Measurements from ENCODE around the gene THRB.

The THRB gene

GRCh38 chr3:24160424-24161095 is 334.1 kb downstream of the THRB start:
- Mint-ChIP-seq H3K36me3 (peaks cover 3 to 6% of the 10 kb centered on the region in 2 donors), H3K4me1 (peaks cover 0 to 2% of the 10 kb centered on the region in 2 donors), H3K9me3 (peaks cover 0 to 1% of the 10 kb centered on the region in 2 donors), H3K4me3 (no peak overlapping the region), H3K27me3 (peaks cover 6 to 7% of the 10 kb centered on the region in 2 donors), H3K27ac (no peak overlapping the region)
- ATAC-seq (replicated peaks) (no peak), DNase-seq (no peak)

GRCh38 chr3:24158761-24159454 is 335.7 kb downstream of the THRB start:
- Mint-ChIP-seq H3K4me3 (no peak overlapping the region), H3K36me3 (peaks cover 3 to 6% of the 10 kb centered on the region in 2 donors), H3K27ac (no peak overlapping the region), H3K9me3 (peaks cover 0 to 1% of the 10 kb centered on the region in 2 donors), H3K4me1 (peaks cover 2 to 11% of the 10 kb centered on the region in 2 donors), H3K27me3 (peaks cover 6 to 7% of the 10 kb centered on the region in 2 donors)
- no peak for ATAC-seq (replicated peaks)
- DNase-seq, result no peak

GRCh38 chr3:24157106-24157505 is 337.5 kb downstream of the THRB start:
- H3K36me3 Mint-ChIP-seq, result peaks cover 3 to 6% of the 10 kb centered on the region in 2 donors
- H3K27me3 Mint-ChIP-seq, result peaks cover 6 to 7% of the 10 kb centered on the region in 2 donors
- no peak overlapping the region for H3K27ac Mint-ChIP-seq
- no peak overlapping the region for H3K4me3 Mint-ChIP-seq
- ATAC-seq (replicated peaks), result no peak
- peaks cover 0 to 1% of the 10 kb centered on the region in 2 donors for H3K9me3 Mint-ChIP-seq
- peaks cover 2 to 11% of the 10 kb centered on the region in 2 donors for H3K4me1 Mint-ChIP-seq
- no peak for DNase-seq

GRCh38 chr3:24156466-24156865 is 338.2 kb downstream of the THRB start:
- Mint-ChIP-seq H3K9me3 (peaks cover 0 to 1% of the 10 kb centered on the region in 2 donors), H3K4me1 (peaks cover 2 to 11% of the 10 kb centered on the region in 2 donors), H3K36me3 (peaks cover 3 to 6% of the 10 kb centered on the region in 2 donors), H3K27ac (no peak overlapping the region), H3K4me3 (no peak overlapping the region), H3K27me3 (peaks cover 6 to 7% of the 10 kb centered on the region in 2 donors)
- DNase-seq, result no peak
- ATAC-seq (replicated peaks), result no peak

GRCh38 chr3:24155276-24155675 is 339.4 kb downstream of the THRB start:
- Mint-ChIP-seq H3K9me3 (peaks cover 0 to 1% of the 10 kb centered on the region in 2 donors), H3K27ac (no peak overlapping the region), H3K36me3 (peaks cover 5 to 8% of the 10 kb centered on the region in 2 donors), H3K27me3 (peaks cover 5 to 6% of the 10 kb centered on the region in 2 donors), H3K4me3 (no peak overlapping the region), H3K4me1 (peaks cover 2 to 11% of the 10 kb centered on the region in 2 donors)
- ATAC-seq (replicated peaks) (no peak), DNase-seq (no peak)

- no peak for ATAC-seq (replicated peaks)
- H3K27ac Mint-ChIP-seq, result no peak overlapping the region
- H3K36me3 Mint-ChIP-seq, result peaks cover 1 to 3% of the 10 kb centered on the region in 2 donors
- H3K27me3 Mint-ChIP-seq, result peaks cover 0 to 1% of the 10 kb centered on the region in 2 donors
- DNase-seq, result no peak
- peaks cover 0 to 1% of the 10 kb centered on the region in 2 donors for H3K9me3 Mint-ChIP-seq
- H3K4me3 Mint-ChIP-seq, result no peak overlapping the region
- H3K4me1 Mint-ChIP-seq, result peaks cover 2 to 11% of the 10 kb centered on the region in 2 donors
Observed at GRCh38 chr3:24154781-24155180, 339.9 kb downstream of the THRB start.

- DNase-seq (no peak), ATAC-seq (replicated peaks) (peak; percentile 67 to 83)
- Mint-ChIP-seq H3K36me3 (peaks cover 1 to 3% of the 10 kb centered on the region in 2 donors), H3K27ac (no peak overlapping the region), H3K4me1 (peaks cover 2 to 11% of the 10 kb centered on the region in 2 donors), H3K4me3 (no peak overlapping the region), H3K9me3 (peaks cover 0 to 1% of the 10 kb centered on the region in 2 donors), H3K27me3 (no peaks in the 10 kb centered on the region)
Observed at GRCh38 chr3:24154013-24154695, 340.5 kb downstream of the THRB start.

- Mint-ChIP-seq H3K4me3 (no peak overlapping the region), H3K36me3 (peaks cover 1 to 3% of the 10 kb centered on the region in 2 donors), H3K27me3 (no peaks in the 10 kb centered on the region), H3K4me1 (peaks cover 0 to 11% of the 10 kb centered on the region in 2 donors), H3K9me3 (no peaks in the 10 kb centered on the region), H3K27ac (no peak overlapping the region)
- DNase-seq (no peak), ATAC-seq (replicated peaks) (no peak)
Observed at GRCh38 chr3:24151594-24151993, 343.1 kb downstream of the THRB start.

- ATAC-seq (replicated peaks) (no peak), DNase-seq (no peak)
- H3K36me3 Mint-ChIP-seq, result peaks cover 4 to 10% of the 10 kb centered on the region in 2 donors
- no peak overlapping the region for H3K4me3 Mint-ChIP-seq
- H3K9me3 Mint-ChIP-seq, result no peaks in the 10 kb centered on the region
- H3K27ac Mint-ChIP-seq, result no peak overlapping the region
- H3K27me3 Mint-ChIP-seq, result no peaks in the 10 kb centered on the region
- peaks cover 0 to 1% of the 10 kb centered on the region in 2 donors for H3K4me1 Mint-ChIP-seq
Observed at GRCh38 chr3:24149032-24149431, 345.6 kb downstream of the THRB start.

GRCh38 chr3:24145981-24146822 is 348.4 kb downstream of the THRB start:
- Mint-ChIP-seq H3K9me3 (no peaks in the 10 kb centered on the region), H3K36me3 (peaks cover 9 to 19% of the 10 kb centered on the region in 2 donors), H3K4me1 (no peaks in the 10 kb centered on the region), H3K27me3 (no peaks in the 10 kb centered on the region), H3K27ac (no peak overlapping the region), H3K4me3 (no peak overlapping the region)
- ATAC-seq (replicated peaks), result no peak
- DNase-seq, result no peak

- H3K4me3 Mint-ChIP-seq, result no peak overlapping the region
- peaks cover 7 to 16% of the 10 kb centered on the region in 2 donors for H3K36me3 Mint-ChIP-seq
- no peak for ATAC-seq (replicated peaks)
- H3K4me1 Mint-ChIP-seq, result no peaks in the 10 kb centered on the region
- H3K27ac Mint-ChIP-seq, result no peak overlapping the region
- H3K9me3 Mint-ChIP-seq, result no peaks in the 10 kb centered on the region
- H3K27me3 Mint-ChIP-seq, result no peaks in the 10 kb centered on the region
- DNase-seq, result no peak
Observed at GRCh38 chr3:24145481-24145880, 349.2 kb downstream of the THRB start.

- Mint-ChIP-seq H3K4me1 (peaks cover 0 to 4% of the 10 kb centered on the region in 2 donors), H3K9me3 (no peaks in the 10 kb centered on the region), H3K27me3 (no peaks in the 10 kb centered on the region), H3K4me3 (no peak overlapping the region), H3K27ac (no peak overlapping the region), H3K36me3 (peaks cover 7 to 25% of the 10 kb centered on the region in 2 donors)
- DNase-seq, result no peak
- no peak for ATAC-seq (replicated peaks)
Observed at GRCh38 chr3:24142127-24142526, 352.5 kb downstream of the THRB start.

- no peak for DNase-seq
- Mint-ChIP-seq H3K27ac (no peak overlapping the region), H3K4me3 (no peak overlapping the region), H3K27me3 (no peaks in the 10 kb centered on the region), H3K9me3 (no peaks in the 10 kb centered on the region), H3K4me1 (peaks cover 0 to 4% of the 10 kb centered on the region in 2 donors), H3K36me3 (peaks cover 7 to 24% of the 10 kb centered on the region in 2 donors)
- ATAC-seq (replicated peaks), result no peak
Observed at GRCh38 chr3:24141548-24141947, 353.1 kb downstream of the THRB start.

All from stimulated activated naive B cell treated with anti-CD40 and anti-IgM and Interleukin-4, amounts not matched to agents 10 μg/mL and 1 μg/mL and 100 μg/mL, for 72 hours (primary cell).